Stimulated activated CD8-positive, alpha-beta memory T cell treated with anti-CD3 and anti-CD28 coated beads, Interleukin-15, amount 100 ng/mL, for 48 hours (primary cell): Measurements from ENCODE around the gene PPP1R15B.

Source experiments
- DNase-seq, 2 donors: peaks; one replicate each; pipeline ENCODE4 v3.0.0-alpha.2; 2020; ENCODE audit warnings: low read depth in 2 of 2

Gene PPP1R15B

GRCh38 chr1:204400882-204401510, 10.6 kb downstream of the PPP1R15B start:
- no peak for DNase-seq

- DNase-seq = no peak
These were observed 13.2 kb downstream of the PPP1R15B start for GRCh38 chr1:204398197-204399125.

- DNase-seq = no peak
These were observed 15.5 kb downstream of the PPP1R15B start for GRCh38 chr1:204396015-204396583.

GRCh38 chr1:204391629-204392028, 20.0 kb downstream of the PPP1R15B start:
- no peak for DNase-seq

GRCh38 chr1:204390751-204391466, 20.7 kb downstream of the PPP1R15B start:
- DNase-seq = no peak

GRCh38 chr1:204385727-204386126, 25.9 kb downstream of the PPP1R15B start:
- no peak for DNase-seq

GRCh38 chr1:204384636-204385352, 26.8 kb downstream of the PPP1R15B start:
- DNase-seq = no peak

GRCh38 chr1:204383163-204383904, 28.3 kb downstream of the PPP1R15B start:
- no peak for DNase-seq

- DNase-seq = no peak
These were observed 28.9 kb downstream of the PPP1R15B start for GRCh38 chr1:204382714-204383083.

- DNase-seq = no peak
These were observed 31.3 kb downstream of the PPP1R15B start for GRCh38 chr1:204380293-204380831.

- DNase-seq = no peak
These were observed 33.6 kb downstream of the PPP1R15B start for GRCh38 chr1:204377800-204378668.

GRCh38 chr1:204376919-204377799, 34.5 kb downstream of the PPP1R15B start:
- no peak for DNase-seq

- DNase-seq = no peak
These were observed 35.2 kb downstream of the PPP1R15B start for GRCh38 chr1:204376465-204376864.

GRCh38 chr1:204373911-204374310, 37.7 kb downstream of the PPP1R15B start:
- no peak for DNase-seq

GRCh38 chr1:204370176-204370575, 41.4 kb downstream of the PPP1R15B start:
- no peak for DNase-seq

GRCh38 chr1:204368996-204369726, 42.5 kb downstream of the PPP1R15B start:
- no peak for DNase-seq

- DNase-seq = no peak
These were observed 43.7 kb downstream of the PPP1R15B start for GRCh38 chr1:204367956-204368355.
